ENCODE measurements around the gene EDN1.

DNA sequence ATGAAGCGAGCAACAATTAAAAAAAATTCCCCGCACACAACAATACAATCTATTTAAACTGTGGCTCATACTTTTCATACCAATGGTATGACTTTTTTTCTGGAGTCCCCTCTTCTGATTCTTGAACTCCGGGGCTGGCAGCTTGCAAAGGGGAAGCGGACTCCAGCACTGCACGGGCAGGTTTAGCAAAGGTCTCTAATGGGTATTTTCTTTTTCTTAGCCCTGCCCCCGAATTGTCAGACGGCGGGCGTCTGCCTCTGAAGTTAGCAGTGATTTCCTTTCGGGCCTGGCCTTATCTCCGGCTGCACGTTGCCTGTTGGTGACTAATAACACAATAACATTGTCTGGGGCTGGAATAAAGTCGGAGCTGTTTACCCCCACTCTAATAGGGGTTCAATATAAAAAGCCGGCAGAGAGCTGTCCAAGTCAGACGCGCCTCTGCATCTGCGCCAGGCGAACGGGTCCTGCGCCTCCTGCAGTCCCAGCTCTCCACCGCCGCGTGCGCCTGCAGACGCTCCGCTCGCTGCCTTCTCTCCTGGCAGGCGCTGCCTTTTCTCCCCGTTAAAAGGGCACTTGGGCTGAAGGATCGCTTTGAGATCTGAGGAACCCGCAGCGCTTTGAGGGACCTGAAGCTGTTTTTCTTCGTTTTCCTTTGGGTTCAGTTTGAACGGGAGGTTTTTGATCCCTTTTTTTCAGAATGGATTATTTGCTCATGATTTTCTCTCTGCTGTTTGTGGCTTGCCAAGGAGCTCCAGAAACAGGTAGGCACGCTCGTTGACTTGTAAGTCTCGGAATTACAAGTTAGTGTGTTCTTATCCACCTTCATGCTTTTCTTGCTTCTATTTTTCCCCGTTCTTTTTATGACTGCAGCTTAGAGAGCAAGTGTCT is at the start of gene EDN1:
- TF ChIP-seq, protein P1, sequence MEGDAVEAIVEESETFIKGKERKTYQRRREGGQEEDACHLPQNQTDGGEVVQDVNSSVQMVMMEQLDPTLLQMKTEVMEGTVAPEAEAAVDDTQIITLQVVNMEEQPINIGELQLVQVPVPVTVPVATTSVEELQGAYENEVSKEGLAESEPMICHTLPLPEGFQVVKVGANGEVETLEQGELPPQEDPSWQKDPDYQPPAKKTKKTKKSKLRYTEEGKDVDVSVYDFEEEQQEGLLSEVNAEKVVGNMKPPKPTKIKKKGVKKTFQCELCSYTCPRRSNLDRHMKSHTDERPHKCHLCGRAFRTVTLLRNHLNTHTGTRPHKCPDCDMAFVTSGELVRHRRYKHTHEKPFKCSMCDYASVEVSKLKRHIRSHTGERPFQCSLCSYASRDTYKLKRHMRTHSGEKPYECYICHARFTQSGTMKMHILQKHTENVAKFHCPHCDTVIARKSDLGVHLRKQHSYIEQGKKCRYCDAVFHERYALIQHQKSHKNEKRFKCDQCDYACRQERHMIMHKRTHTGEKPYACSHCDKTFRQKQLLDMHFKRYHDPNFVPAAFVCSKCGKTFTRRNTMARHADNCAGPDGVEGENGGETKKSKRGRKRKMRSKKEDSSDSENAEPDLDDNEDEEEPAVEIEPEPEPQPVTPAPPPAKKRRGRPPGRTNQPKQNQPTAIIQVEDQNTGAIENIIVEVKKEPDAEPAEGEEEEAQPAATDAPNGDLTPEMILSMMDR (IDR thresholded peaks at IDR 0.05), result peak in 2 of 3 experiments; percentile 37 to 70
- peak; percentile 76 to 81 for TF ChIP-seq POLR2AphosphoS5 (IDR thresholded peaks at IDR 0.05)
- TF ChIP-seq POLR2A (IDR thresholded peaks at IDR 0.05; ENCODE audit: low read depth), result no peak
- no peak for TF ChIP-seq EP300 (IDR thresholded peaks at IDR 0.05)

Data from esophagus muscularis mucosa (tissue), 4 donors.